Measurements from ENCODE around the gene FTO.
A peak's percentile ranks its signal among the peaks of the same experiment; 100 is the strongest.
"Not testable (repeated sequence)": the region's sequence is repeated elsewhere in the genome, so short reads cannot be mapped to it uniquely, and the experiment has no call there.

The FTO gene

DNA sequence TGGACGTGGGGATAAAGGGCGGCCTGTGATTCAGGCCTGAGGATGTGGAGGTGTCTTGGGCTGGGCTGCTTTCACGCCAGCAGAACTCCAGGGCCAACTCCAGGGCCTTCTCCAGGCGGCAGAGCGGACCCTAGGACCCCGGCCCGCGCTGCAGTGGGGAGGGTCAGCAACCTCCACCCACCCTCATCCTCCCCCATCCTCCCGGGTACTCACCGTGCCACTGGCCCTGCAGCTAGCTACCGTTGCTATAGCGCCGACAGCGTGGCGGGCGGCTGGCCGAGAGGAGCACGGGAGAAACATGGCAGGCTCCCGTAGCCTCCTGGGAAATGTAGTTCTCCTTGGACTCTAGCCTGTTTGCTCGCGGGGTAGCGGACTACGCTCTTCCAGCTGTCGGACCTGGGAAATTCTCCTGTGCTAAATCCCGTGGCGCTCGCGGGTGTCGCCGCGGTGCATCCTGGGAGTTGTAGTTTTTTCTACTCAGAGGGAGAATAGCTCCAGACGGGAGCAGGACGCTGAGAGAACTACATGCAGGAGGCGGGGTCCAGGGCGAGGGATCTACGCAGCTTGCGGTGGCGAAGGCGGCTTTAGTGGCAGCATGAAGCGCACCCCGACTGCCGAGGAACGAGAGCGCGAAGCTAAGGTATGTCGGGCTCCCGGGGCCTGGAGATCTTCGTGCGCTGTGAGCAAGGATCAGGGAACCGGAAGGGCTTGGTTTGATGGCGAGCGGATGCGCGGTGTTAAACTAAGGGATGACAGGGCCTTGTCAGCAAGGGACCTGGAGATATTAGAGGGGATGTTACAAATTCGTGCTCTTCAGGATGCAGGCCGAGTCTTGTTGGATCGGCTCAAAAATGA lies at the start of gene FTO, which contains the start of gene RPGRIP1L:
Gene FTO (plus strand): TSS at position 567 of the 855 bp plus-strand sequence.
Gene RPGRIP1L (minus strand): TSS at position 270 of the 855 bp plus-strand sequence. CDS start 3,136 bp downstream, outside the sequence.
- peak; percentile 97 to 99 (median 98) for DNase-seq (ENCODE audit: low read depth in 4 of 4, low spot score in 1 of 4)

GRCh38 chr16:53654946-53655345 lies 49.0 kb upstream of the FTO start:
- no peak for DNase-seq (ENCODE audit: low read depth in 4 of 4, low spot score in 1 of 4)

- no peak for DNase-seq (ENCODE audit: low read depth in 4 of 4, low spot score in 1 of 4)
Observed at GRCh38 chr16:53662072-53662471, 41.9 kb upstream of the FTO start.

- peak in 1 of 4 experiments; percentile 2 for DNase-seq (ENCODE audit: low read depth in 4 of 4, low spot score in 1 of 4)
Observed at GRCh38 chr16:53664724-53665345, 39.1 kb upstream of the FTO start.

GRCh38 chr16:53666786-53667415 lies 37.1 kb upstream of the FTO start:
- DNase-seq (ENCODE audit: low read depth in 4 of 4, low spot score in 1 of 4): no peak

DNA sequence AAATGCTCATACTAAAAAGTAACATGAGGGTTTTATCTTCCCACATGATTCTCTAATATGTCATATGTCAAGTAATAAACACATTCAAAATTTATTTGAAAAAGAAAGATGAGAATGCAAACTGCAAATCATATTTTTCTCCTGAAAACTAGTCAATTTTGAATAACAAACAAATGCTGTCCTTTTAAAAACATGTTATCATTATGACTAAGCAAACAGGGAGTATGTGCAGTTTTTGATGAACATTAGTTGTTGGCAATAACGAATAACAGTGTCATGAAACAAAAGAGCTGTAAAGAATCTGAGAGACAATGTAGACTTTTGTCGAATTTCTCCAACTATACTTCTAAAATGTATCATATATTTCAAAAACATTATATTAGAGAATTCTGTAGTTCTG lies 35.1 kb upstream of the FTO start:
- no peak for DNase-seq (ENCODE audit: low read depth in 4 of 4, low spot score in 1 of 4)

DNA sequence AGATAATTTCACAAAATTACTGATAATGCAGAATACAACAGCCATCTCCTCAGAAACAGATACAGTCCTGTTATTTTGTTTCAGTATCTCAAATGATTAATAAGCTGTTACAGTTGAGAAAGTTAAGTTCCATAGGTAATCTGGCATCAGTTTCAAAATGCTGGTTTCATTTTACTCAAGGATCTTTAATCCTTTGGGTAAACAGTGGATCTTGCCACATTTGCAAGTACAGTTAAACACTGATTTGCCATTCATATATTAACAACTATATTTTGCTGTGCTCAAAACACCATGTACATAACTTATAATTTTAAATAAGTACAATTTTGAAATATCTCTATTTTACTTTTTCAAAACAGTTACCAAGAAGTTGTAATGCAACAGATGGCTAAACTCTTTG lies 31.5 kb upstream of the FTO start:
- DNase-seq (ENCODE audit: low read depth in 4 of 4, low spot score in 1 of 4): no peak

GRCh38 chr16:53673189-53673588 lies 30.8 kb upstream of the FTO start:
- DNase-seq (ENCODE audit: low read depth in 4 of 4, low spot score in 1 of 4): no peak

DNA sequence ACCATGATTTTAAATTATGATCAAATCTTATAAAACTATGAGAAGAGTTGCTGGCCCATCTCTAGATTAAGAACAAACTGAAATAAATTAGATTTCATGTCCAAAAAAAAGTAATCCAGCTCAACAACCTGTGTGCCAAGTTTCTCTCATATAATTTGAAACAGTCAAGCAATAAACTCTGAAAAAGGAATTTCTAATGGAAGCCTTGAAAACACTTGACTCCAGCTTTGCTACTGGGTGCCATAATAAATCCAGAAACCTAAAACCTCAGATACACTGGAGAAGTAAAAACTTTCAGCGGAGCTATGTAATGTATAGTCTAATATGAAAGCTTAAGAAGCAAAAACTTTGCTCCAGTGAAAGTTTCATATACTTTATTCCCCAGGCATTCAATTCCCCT lies 25.8 kb upstream of the FTO start:
- no peak for DNase-seq (ENCODE audit: low read depth in 4 of 4, low spot score in 1 of 4)

GRCh38 chr16:53678756-53679343 lies 25.1 kb upstream of the FTO start:
- no peak for DNase-seq (ENCODE audit: low read depth in 4 of 4, low spot score in 1 of 4)

GRCh38 chr16:53680756-53681155 lies 23.2 kb upstream of the FTO start:
- DNase-seq (ENCODE audit: low read depth in 4 of 4, low spot score in 1 of 4): no peak

- no peak for DNase-seq (ENCODE audit: low read depth in 4 of 4, low spot score in 1 of 4)
Observed at GRCh38 chr16:53681354-53681753, 22.6 kb upstream of the FTO start.

GRCh38 chr16:53685334-53685733 lies 18.6 kb upstream of the FTO start:
- not testable (repeated sequence) for DNase-seq (ENCODE audit: low read depth in 4 of 4, low spot score in 1 of 4)

DNA sequence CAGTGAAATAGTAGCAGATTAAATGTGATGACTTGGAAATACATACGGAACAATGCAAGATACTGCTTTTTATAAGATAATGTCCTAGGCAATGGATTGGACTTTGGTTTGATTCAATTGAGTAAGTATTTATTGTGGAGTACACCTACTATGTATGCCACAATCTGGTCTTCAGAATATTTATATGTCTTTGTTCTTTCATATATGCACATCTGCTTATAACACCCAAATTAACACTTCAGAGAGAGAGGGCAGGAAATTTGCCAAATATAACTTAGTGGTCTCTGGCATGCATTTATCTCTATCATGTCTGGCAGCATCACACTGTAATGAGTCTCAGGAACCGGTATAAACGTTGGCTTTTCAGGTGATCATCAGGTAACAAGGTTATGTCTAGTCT lies 17.2 kb upstream of the FTO start:
- DNase-seq (ENCODE audit: low read depth in 4 of 4, low spot score in 1 of 4): no peak

DNA sequence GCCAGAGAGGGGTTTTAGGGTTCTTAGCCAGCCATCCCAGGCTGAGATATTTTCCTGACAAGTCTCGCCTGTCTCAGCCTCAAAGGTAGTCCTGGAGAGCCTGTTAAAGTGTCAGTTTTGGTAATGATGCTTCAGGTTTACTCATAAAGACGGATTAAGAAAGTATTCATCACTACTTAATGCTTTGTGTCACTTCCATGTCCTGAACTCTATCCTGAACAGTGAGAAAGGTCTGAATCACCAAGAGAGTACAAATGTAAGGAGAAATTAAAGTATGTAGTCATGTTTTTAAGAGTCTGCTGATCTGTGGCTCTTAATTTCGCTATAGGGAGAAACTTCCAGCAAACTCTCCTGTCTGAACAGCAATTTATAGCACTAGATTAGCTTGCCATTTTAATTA lies 14.3 kb upstream of the FTO start:
- DNase-seq (ENCODE audit: low read depth in 4 of 4, low spot score in 1 of 4): no peak

DNA sequence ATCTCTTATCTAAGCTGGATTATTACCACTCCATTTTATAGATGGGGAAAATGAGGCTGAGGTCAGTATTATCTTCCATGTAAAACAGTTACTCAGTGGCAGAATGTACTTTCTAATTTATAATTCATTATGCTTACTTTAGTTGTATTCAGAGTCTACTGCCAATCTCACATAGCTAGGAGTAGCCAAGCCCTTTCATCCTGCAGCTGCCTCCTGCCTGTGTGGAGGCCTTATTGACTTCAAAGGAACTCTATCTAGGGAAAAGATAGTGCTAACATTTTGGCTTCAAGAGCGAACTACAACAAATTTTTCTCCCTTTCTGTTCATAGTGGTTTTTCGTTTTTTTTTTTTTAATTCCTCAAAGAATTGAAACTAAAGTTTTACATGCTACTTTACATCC lies 13.2 kb upstream of the FTO start:
- no peak for DNase-seq (ENCODE audit: low read depth in 4 of 4, low spot score in 1 of 4)

- DNase-seq (ENCODE audit: low read depth in 4 of 4, low spot score in 1 of 4): no peak
Observed at GRCh38 chr16:53692146-53692545, 11.8 kb upstream of the FTO start.

- DNase-seq (ENCODE audit: low read depth in 4 of 4, low spot score in 1 of 4): no peak
Observed at GRCh38 chr16:53693320-53693719, 10.6 kb upstream of the FTO start.

DNA sequence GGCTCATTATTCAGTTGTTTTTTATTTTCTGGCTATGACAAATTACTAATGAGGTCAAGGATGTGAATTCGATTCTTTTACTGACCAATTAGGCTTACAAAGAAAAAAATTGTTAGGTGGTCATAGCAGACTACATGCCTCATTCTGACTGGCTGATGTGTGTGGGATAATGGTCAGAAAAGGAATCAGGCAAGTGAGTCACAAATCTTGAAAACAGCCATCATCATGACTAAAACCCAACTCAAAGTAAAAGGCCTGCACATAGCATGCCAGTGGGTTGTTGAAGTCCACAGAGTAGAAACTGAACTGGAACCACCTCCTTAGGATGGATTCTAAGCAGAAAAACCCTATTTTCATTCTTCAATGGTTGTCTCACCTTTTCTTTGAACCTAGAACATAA lies 8.9 kb upstream of the FTO start:
- no peak for DNase-seq (ENCODE audit: low read depth in 4 of 4, low spot score in 1 of 4)

- DNase-seq (ENCODE audit: low read depth in 4 of 4, low spot score in 1 of 4): not testable (repeated sequence)
Observed at GRCh38 chr16:53698271-53698670, 5.7 kb upstream of the FTO start.

DNA sequence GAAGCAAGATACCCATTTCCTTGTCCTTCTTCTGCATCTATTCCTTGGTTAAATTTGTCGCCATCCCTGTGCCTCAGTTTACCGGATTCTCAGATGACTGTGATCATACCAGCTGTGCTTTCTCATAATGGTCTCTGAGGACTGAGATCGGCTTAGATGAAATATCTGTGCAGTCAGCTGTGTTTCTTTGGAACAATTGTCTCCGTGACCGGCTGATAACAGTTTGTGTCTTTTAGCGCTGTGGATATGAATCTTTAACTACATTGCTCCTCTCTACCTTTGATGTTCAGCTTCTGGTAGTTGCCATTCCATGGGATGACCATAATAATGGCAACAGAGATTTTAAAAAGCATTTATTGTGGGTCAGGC lies 473 bp downstream of the FTO start:
- no peak for DNase-seq (ENCODE audit: low read depth in 4 of 4, low spot score in 1 of 4)

DNA sequence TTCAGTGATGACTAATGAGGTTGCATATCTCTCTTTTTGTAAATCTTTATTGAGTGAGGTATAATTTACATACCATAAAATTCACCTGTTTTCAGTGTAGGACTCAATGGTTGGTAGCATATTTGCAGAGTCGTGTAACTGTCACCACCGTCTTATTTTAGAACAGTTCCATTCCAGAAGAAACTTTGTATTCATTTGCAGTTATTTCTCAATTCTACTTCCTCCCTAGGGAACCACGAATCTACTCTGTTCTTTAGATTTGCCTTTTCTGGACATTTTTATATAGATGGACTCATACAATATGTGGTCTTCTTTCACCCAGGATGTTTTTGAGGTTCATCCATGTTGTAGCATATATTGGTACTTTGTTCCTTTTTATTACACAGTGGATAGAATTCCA lies 3.7 kb downstream of the FTO start:
- DNase-seq (ENCODE audit: low read depth in 4 of 4, low spot score in 1 of 4): no peak

All from stimulated activated CD4-positive, alpha-beta T cell treated with anti-CD3 and anti-CD28 coated beads, Interleukin-1b, Interleukin-23, amount 100 ng/mL, for 24 hours (primary cell).